WTC11 (cell line): ENCODE data around the gene FAM20C. TPM values are rescaled to one million over a fixed set of nuclear protein-coding genes. Genes with fewer than 3 reads are reported as not detected.

Experiments used
- ATAC-seq: fragments of 200-7000 bp; cut with Tn5 transposase; 2 replicates; pipeline ENCODE4 v1.10.0; 2021; ENCODE audit warnings: mild to moderate bottlenecking, moderate library complexity
- CTCF ChIA-PET: fragments of 300-600 bp; sonication (Branson Sonifier 250); formaldehyde crosslinking; loops from one replicate; lab custom pipeline; 2021; ENCODE audit warnings: antibody characterized with exemption; lab: Charles Lee
- POLR2A ChIA-PET: fragments of 350-600 bp; sonication (Branson Sonifier 250); formaldehyde crosslinking; loops from one replicate; lab custom pipeline; 2021; ENCODE audit warnings: antibody characterized with exemption; lab: Charles Lee
- DNase-seq: peaks from one replicate; pipeline ENCODE4 v3.0.0; 2021; ENCODE audit warnings: low spot score
- H3K27ac Mint-ChIP-seq: 2 replicates; pipeline ENCODE4 v1.8.0; 2021; ENCODE audit warnings: mixed read lengths
- H3K27me3 Mint-ChIP-seq: 2 replicates; pipeline ENCODE4 v1.8.0; 2021; ENCODE audit warnings: low read depth, mild to moderate bottlenecking, moderate library complexity, mixed read lengths
- H3K36me3 Mint-ChIP-seq: 2 replicates; pipeline ENCODE4 v1.8.0; 2021; ENCODE audit warnings: mixed read lengths
- H3K4me1 Mint-ChIP-seq: 2 replicates; pipeline ENCODE4 v1.8.0; 2022; ENCODE audit warnings: mixed read lengths
- H3K4me3 Mint-ChIP-seq: 2 replicates; pipeline ENCODE4 v1.8.0; 2021; ENCODE audit warnings: mild to moderate bottlenecking, moderate library complexity, mixed read lengths
- H3K9me3 Mint-ChIP-seq: 2 replicates; pipeline ENCODE4 v1.8.0; 2021; ENCODE audit warnings: mixed read lengths
- AFF4 ChIP-seq: sonication (generic); formaldehyde crosslinking; IDR thresholded peaks from 2 replicates; pipeline ENCODE4 v1.8.1; 2023; ENCODE audit warnings: mild to moderate bottlenecking, missing genetic modification reagents, borderline replicate concordance
- ESRRA ChIP-seq: sonication (generic); formaldehyde crosslinking; IDR thresholded peaks from 2 replicates; pipeline ENCODE4 v1.8.1; 2022; ENCODE audit warnings: mild to moderate bottlenecking, missing genetic modification reagents, borderline replicate concordance
- FOXK1 ChIP-seq: sonication (generic); formaldehyde crosslinking; IDR thresholded peaks from 2 replicates; pipeline ENCODE4 v1.8.0; 2022; ENCODE audit warnings: mild to moderate bottlenecking, moderate library complexity, missing genetic modification reagents
- FOXP1 ChIP-seq: sonication (generic); formaldehyde crosslinking; IDR thresholded peaks from 2 replicates; pipeline ENCODE4 v1.8.0; 2022; ENCODE audit warnings: missing genetic modification reagents, mild to moderate bottlenecking, moderate library complexity, borderline replicate concordance
- FOXP4 ChIP-seq: sonication (generic); formaldehyde crosslinking; IDR thresholded peaks from 2 replicates; pipeline ENCODE4 v1.8.0; 2022; ENCODE audit warnings: mild to moderate bottlenecking, missing genetic modification reagents
- IRF2 ChIP-seq: sonication (generic); formaldehyde crosslinking; IDR thresholded peaks from 2 replicates; pipeline ENCODE4 v1.8.0; 2022; ENCODE audit warnings: low read depth, missing genetic modification reagents, borderline replicate concordance
- JUN ChIP-seq: sonication (generic); formaldehyde crosslinking; IDR thresholded peaks from 2 replicates; pipeline ENCODE4 v1.8.0; 2023; ENCODE audit warnings: mild to moderate bottlenecking, missing genetic modification reagents
- MYBL2 ChIP-seq: sonication (generic); formaldehyde crosslinking; IDR thresholded peaks from 2 replicates; pipeline ENCODE4 v1.8.1; 2023; ENCODE audit warnings: mild to moderate bottlenecking, moderate library complexity, missing genetic modification reagents
- NR1H2 ChIP-seq: sonication (generic); formaldehyde crosslinking; IDR thresholded peaks from 2 replicates; pipeline ENCODE4 v1.9.0; 2021; ENCODE audit warnings: mild to moderate bottlenecking, moderate library complexity, missing genetic modification reagents
- NR2C2 ChIP-seq: sonication (generic); formaldehyde crosslinking; IDR thresholded peaks from 2 replicates; pipeline ENCODE4 v1.8.0; 2022; ENCODE audit warnings: mild to moderate bottlenecking, missing genetic modification reagents
- RELA ChIP-seq: sonication (generic); formaldehyde crosslinking; IDR thresholded peaks from 2 replicates; pipeline ENCODE4 v1.8.1; 2022; ENCODE audit warnings: missing genetic modification reagents, mild to moderate bottlenecking, borderline replicate concordance
- SP1 ChIP-seq: sonication (generic); formaldehyde crosslinking; conservative IDR thresholded peaks from 2 replicates; pipeline ENCODE4 v1.8.1; 2022; ENCODE audit warnings: missing genetic modification reagents
- TCF7 ChIP-seq: sonication (generic); formaldehyde crosslinking; IDR thresholded peaks from 2 replicates; pipeline ENCODE4 v1.8.0; 2022; ENCODE audit warnings: mild to moderate bottlenecking, low read depth, missing genetic modification reagents, moderate library complexity
- TP53 ChIP-seq: sonication (generic); formaldehyde crosslinking; IDR thresholded peaks from 2 replicates; pipeline ENCODE4 v1.8.1; 2023; ENCODE audit warnings: mild to moderate bottlenecking, missing genetic modification reagents
- ZNF138 ChIP-seq: sonication (generic); formaldehyde crosslinking; conservative IDR thresholded peaks from 2 replicates; pipeline ENCODE4 v1.8.1; 2022; ENCODE audit warnings: mild to moderate bottlenecking, moderate library complexity, missing genetic modification reagents
- ZNF396 ChIP-seq: fragments of 250-450 bp; sonication (Bioruptor Pico); IDR thresholded peaks from 2 replicates; pipeline ENCODE4 v1.8.0; 2021; ENCODE audit warnings: mild to moderate bottlenecking, moderate library complexity, borderline replicate concordance
- ZNF423 ChIP-seq: fragments of 250-450 bp; sonication (Bioruptor Pico); IDR thresholded peaks from 2 replicates; pipeline ENCODE4 v2.1.2; 2022; ENCODE audit warnings: mild to moderate bottlenecking, moderate library complexity
- ZNF425 ChIP-seq: fragments of 250-450 bp; sonication (Bioruptor Pico); conservative IDR thresholded peaks from 2 replicates; pipeline ENCODE4 v1.9.0; 2021; ENCODE audit warnings: mild to moderate bottlenecking
- total RNA-seq: library from RNA; stranded (reverse); gene quantifications from 3 replicates; pipeline ENCODE4 v1.2.3, GENCODE V29; 2021
- TF ChIP-seq, protein P1 (sequence below): fragments of 250-450 bp; sonication (Bioruptor Pico); IDR thresholded peaks from 2 replicates; pipeline ENCODE4 v2.1.2; 2022; ENCODE audit warnings: mild to moderate bottlenecking, moderate library complexity
- TF ChIP-seq, protein P2 (sequence below): sonication (generic); formaldehyde crosslinking; IDR thresholded peaks from 2 replicates; pipeline ENCODE4 v1.8.1; 2023; ENCODE audit warnings: mild to moderate bottlenecking, missing genetic modification reagents
- TF ChIP-seq, protein P3 (sequence below): fragments of 200-600 bp; IDR thresholded peaks from 2 replicates; pipeline ENCODE4 v1.8.0; 2022; ENCODE audit warnings: antibody characterized with exemption

Gene FAM20C
- total RNA-seq, 1 experiment from 2014 or later, result 64.9 TPM

DNA sequence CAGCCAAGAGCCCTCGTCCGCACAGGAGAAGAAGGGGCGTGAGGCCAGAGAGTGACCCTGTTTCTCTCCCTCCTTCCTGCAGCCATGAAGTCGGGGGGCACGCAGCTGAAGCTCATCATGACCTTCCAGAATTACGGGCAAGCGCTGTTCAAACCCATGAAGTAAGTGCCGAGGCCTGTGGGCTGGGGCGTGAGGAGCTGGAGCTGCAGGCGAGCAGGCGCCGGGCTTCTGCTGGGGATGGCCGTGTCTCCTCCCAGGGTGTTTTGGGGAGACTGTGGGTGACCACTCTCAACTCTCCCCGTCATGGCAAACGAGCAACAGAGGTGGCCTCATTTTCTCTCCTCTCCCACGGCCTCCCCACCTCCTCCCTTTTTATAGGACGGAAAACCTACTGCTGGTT is 16.4 kb downstream of the FAM20C start:
- CTCF ChIA-PET, result interaction anchor here (0.6 to 2.6 kb wide), 6 partner anchors 8 to 145 kb away, joined by 3 to 8 read pairs (median 4); no protein-coding TSS in a partner anchor
- TF ChIP-seq RELA (CRISPR knock-in tag) (no peak), ZNF396 (CRISPR knock-in tag) (no peak), ZNF423 (no peak), IRF2 (CRISPR knock-in tag) (no peak), FOXK1 (no peak), SP1 (CRISPR knock-in tag) (no peak)
- TF ChIP-seq, protein P1, sequence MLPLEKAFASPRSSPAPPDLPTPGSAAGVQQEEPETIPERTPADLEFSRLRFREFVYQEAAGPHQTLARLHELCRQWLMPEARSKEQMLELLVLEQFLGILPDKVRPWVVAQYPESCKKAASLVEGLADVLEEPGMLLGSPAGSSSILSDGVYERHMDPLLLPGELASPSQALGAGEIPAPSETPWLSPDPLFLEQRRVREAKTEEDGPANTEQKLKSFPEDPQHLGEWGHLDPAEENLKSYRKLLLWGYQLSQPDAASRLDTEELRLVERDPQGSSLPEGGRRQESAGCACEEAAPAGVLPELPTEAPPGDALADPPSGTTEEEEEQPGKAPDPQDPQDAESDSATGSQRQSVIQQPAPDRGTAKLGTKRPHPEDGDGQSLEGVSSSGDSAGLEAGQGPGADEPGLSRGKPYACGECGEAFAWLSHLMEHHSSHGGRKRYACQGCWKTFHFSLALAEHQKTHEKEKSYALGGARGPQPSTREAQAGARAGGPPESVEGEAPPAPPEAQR, result no peak
- TF ChIP-seq, protein P2, sequence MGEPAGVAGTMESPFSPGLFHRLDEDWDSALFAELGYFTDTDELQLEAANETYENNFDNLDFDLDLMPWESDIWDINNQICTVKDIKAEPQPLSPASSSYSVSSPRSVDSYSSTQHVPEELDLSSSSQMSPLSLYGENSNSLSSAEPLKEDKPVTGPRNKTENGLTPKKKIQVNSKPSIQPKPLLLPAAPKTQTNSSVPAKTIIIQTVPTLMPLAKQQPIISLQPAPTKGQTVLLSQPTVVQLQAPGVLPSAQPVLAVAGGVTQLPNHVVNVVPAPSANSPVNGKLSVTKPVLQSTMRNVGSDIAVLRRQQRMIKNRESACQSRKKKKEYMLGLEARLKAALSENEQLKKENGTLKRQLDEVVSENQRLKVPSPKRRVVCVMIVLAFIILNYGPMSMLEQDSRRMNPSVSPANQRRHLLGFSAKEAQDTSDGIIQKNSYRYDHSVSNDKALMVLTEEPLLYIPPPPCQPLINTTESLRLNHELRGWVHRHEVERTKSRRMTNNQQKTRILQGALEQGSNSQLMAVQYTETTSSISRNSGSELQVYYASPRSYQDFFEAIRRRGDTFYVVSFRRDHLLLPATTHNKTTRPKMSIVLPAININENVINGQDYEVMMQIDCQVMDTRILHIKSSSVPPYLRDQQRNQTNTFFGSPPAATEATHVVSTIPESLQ, result no peak
- TF ChIP-seq, all 79 proteins: peak for 0
- Mint-ChIP-seq H3K4me1 (peaks cover 4% of the 10 kb centered on the region; the same call in 1 of the 2 replicates), H3K27me3 (no peaks in the 10 kb centered on the region), H3K27ac (no peak overlapping the region), H3K36me3 (peaks cover 40% of the 10 kb centered on the region), H3K9me3 (no peaks in the 10 kb centered on the region), H3K4me3 (no peak overlapping the region)
- POLR2A ChIA-PET, result no interaction called here
- DNase-seq (no peak), ATAC-seq (no peak)

GRCh38 chr7:209416-209815 is 17.0 kb downstream of the FAM20C start:
- CTCF ChIA-PET, result interaction anchor here (0.9 to 2.6 kb wide), 3 partner anchors 9 to 145 kb away, joined by 4 to 8 read pairs (median 8); no protein-coding TSS in a partner anchor

More at GRCh38 chr7:209416-209815, 17.0 kb downstream of the FAM20C start:
- ATAC-seq, result no peak
- no peaks in the 10 kb centered on the region for H3K9me3 Mint-ChIP-seq
- H3K36me3 Mint-ChIP-seq, result peaks cover 37% of the 10 kb centered on the region
- no peak overlapping the region for H3K27ac Mint-ChIP-seq
- H3K4me1 Mint-ChIP-seq, result peaks cover 4% of the 10 kb centered on the region; the same call in 1 of the 2 replicates
- H3K4me3 Mint-ChIP-seq, result no peak overlapping the region
- DNase-seq, result no peak
- TF ChIP-seq, protein P3, sequence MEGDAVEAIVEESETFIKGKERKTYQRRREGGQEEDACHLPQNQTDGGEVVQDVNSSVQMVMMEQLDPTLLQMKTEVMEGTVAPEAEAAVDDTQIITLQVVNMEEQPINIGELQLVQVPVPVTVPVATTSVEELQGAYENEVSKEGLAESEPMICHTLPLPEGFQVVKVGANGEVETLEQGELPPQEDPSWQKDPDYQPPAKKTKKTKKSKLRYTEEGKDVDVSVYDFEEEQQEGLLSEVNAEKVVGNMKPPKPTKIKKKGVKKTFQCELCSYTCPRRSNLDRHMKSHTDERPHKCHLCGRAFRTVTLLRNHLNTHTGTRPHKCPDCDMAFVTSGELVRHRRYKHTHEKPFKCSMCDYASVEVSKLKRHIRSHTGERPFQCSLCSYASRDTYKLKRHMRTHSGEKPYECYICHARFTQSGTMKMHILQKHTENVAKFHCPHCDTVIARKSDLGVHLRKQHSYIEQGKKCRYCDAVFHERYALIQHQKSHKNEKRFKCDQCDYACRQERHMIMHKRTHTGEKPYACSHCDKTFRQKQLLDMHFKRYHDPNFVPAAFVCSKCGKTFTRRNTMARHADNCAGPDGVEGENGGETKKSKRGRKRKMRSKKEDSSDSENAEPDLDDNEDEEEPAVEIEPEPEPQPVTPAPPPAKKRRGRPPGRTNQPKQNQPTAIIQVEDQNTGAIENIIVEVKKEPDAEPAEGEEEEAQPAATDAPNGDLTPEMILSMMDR, result no peak
- TF ChIP-seq FOXP1 (CRISPR knock-in tag) (no peak), TCF7 (no peak), AFF4 (no peak), ESRRA (CRISPR knock-in tag) (no peak), SP1 (CRISPR knock-in tag) (no peak), NR1H2 (CRISPR knock-in tag) (no peak), JUN (CRISPR knock-in tag) (no peak), FOXP4 (CRISPR knock-in tag) (no peak), TP53 (CRISPR knock-in tag) (no peak), ZNF425 (CRISPR knock-in tag) (no peak), NR2C2 (CRISPR knock-in tag) (no peak), MYBL2 (CRISPR knock-in tag) (no peak), ZNF138 (CRISPR knock-in tag) (no peak), ZNF396 (CRISPR knock-in tag) (no peak)
- TF ChIP-seq, all 79 proteins: peak for 0
- H3K27me3 Mint-ChIP-seq, result no peaks in the 10 kb centered on the region
- POLR2A ChIA-PET, result no interaction called here
